Activated CD4-positive, alpha-beta T cell treated with anti-CD3 and anti-CD28 coated beads, Interleukin-2, amount 50 U/mL, for 24 hours (primary cell): ENCODE results near the gene DIABLO.
A peak's percentile ranks its signal among the peaks of the same experiment; 100 is the strongest.
"Not testable (repeated sequence)": the region's sequence is repeated elsewhere in the genome, so short reads cannot be mapped to it uniquely, and the experiment has no call there.

ENCODE experiments used
- DNase-seq, 2 donors: peaks; one replicate each; pipeline ENCODE4 v3.0.0-alpha.2; 2020; ENCODE audit warnings: low read depth in 1 of 2, low spot score in 1 of 2

The DIABLO gene

GRCh38 chr12:122190842-122191668 lies 34.8 kb downstream of the DIABLO start:
- peak; percentile 39 to 60 for DNase-seq

- no peak for DNase-seq
Observed at GRCh38 chr12:122189626-122190475, 36.0 kb downstream of the DIABLO start.

- DNase-seq: no peak
Observed at GRCh38 chr12:122187466-122187865, 38.4 kb downstream of the DIABLO start.

GRCh38 chr12:122185494-122186082 lies 40.3 kb downstream of the DIABLO start:
- DNase-seq: no peak

GRCh38 chr12:122185079-122185478 lies 40.8 kb downstream of the DIABLO start:
- DNase-seq: no peak

- no peak for DNase-seq
Observed at GRCh38 chr12:122184517-122184916, 41.3 kb downstream of the DIABLO start.

- no peak for DNase-seq
Observed at GRCh38 chr12:122183588-122183940, 42.3 kb downstream of the DIABLO start.

GRCh38 chr12:122182887-122183587 lies 42.8 kb downstream of the DIABLO start, which contains the start of gene LRRC43:
Gene LRRC43, plus strand, starts transcription at chr12:122183123. Its CDS starts 22 bp downstream, at chr12:122183145.
- DNase-seq: no peak

- not testable (repeated sequence) for DNase-seq
Observed at GRCh38 chr12:122176473-122176872, 49.4 kb downstream of the DIABLO start.

- no peak for DNase-seq
Observed at GRCh38 chr12:122174155-122174845, 51.6 kb downstream of the DIABLO start, which contains the start of gene IL31. Gene IL31, minus strand, starts transcription at chr12:122174221. Its CDS starts 49 bp downstream, at chr12:122174172.

- no peak for DNase-seq
Observed at GRCh38 chr12:122172262-122172939, 53.5 kb downstream of the DIABLO start.

GRCh38 chr12:122171399-122171798 lies 54.5 kb downstream of the DIABLO start:
- DNase-seq: no peak

GRCh38 chr12:122168492-122168891 lies 57.4 kb downstream of the DIABLO start:
- DNase-seq: no peak

GRCh38 chr12:122167356-122167925 lies 58.4 kb downstream of the DIABLO start:
- no peak for DNase-seq

- DNase-seq: no peak
Observed at GRCh38 chr12:122166422-122167349, 59.2 kb downstream of the DIABLO start.

GRCh38 chr12:122162976-122163375 lies 62.9 kb downstream of the DIABLO start:
- DNase-seq: no peak

- no peak for DNase-seq
Observed at GRCh38 chr12:122161682-122162081, 64.2 kb downstream of the DIABLO start.

GRCh38 chr12:122160761-122161160 lies 65.1 kb downstream of the DIABLO start:
- DNase-seq: no peak
